RWPE1 (cell line): Measurements from ENCODE around the gene PDLIM7.

Experiments used
- CTCF ChIA-PET: fragments of 350-600 bp; sonication (Branson Sonifier 250); formaldehyde crosslinking; extraction: SDS; loops from one replicate; lab custom pipeline; 2021; lab: Yijun Ruan, JAX
- POLR2A ChIA-PET: fragments of 400-600 bp; formaldehyde crosslinking; extraction: SDS; loops from one replicate; lab custom pipeline; 2020; ENCODE audit warnings: antibody characterized with exemption; ENCODE audit not compliant: low non-redundant PET; lab: Yijun Ruan, JAX
- DNase-seq: peaks from one replicate; pipeline ENCODE4 v3.0.0; 2012; ENCODE audit warnings: low spot score
- H3K27ac ChIP-seq: fragments of 450-650 bp; 2 replicates; pipeline ENCODE4 v1.5.1; 2017
- CTCF ChIP-seq: fragments of 450-650 bp; conservative IDR thresholded peaks from 2 replicates; pipeline ENCODE4 v1.5.1; 2017; ENCODE audit warnings: low read depth, mild to moderate bottlenecking

Gene PDLIM7

GRCh38 chr5:177509381-177509951 is 12.1 kb upstream of the PDLIM7 start, which contains the start of gene DOK3:
Gene DOK3, minus strand, starts transcription at chr5:177509826. Its CDS starts 286 bp downstream, at chr5:177509540.
- no peak for DNase-seq
- H3K27ac ChIP-seq, result peak within 1 kb of the TSS; percentile 33
- no peak for TF ChIP-seq CTCF
- ChIA-PET CTCF (interaction anchor here (0.7 to 2.5 kb wide), 3 partner anchors 8 to 15 kb away, joined by 3 to 13 read pairs (median 3); no protein-coding TSS in a partner anchor), POLR2A (no interaction called here)

GRCh38 chr5:177508837-177509236 is 11.4 kb upstream of the PDLIM7 start:
- ChIA-PET CTCF (interaction anchor here (0.7 to 0.9 kb wide), 2 partner anchors 13 to 15 kb away, joined by 3 read pairs; no protein-coding TSS in a partner anchor), POLR2A (interaction anchor here (0.7 kb wide), 1 partner anchor 11 kb away, joined by 3 read pairs; the partner anchor contains the start of gene PDLIM7)
- peak overlapping the region; percentile 33 for H3K27ac ChIP-seq
- no peak for TF ChIP-seq CTCF
- no peak for DNase-seq

- DNase-seq, result no peak
- ChIA-PET POLR2A (interaction anchor here (0.7 kb wide), 1 partner anchor 11 kb away, joined by 3 read pairs; the partner anchor contains the start of gene PDLIM7), CTCF (interaction anchor here (0.8 to 1.1 kb wide), 2 partner anchors 12 to 104 kb away, joined by 3 to 5 read pairs; no protein-coding TSS in a partner anchor)
- TF ChIP-seq CTCF, result no peak
- peak overlapping the region; percentile 17; the same call in 1 of the 2 replicates for H3K27ac ChIP-seq
These were observed 10.8 kb upstream of the PDLIM7 start for GRCh38 chr5:177508221-177508611.

GRCh38 chr5:177507596-177508220 is 10.3 kb upstream of the PDLIM7 start:
- peak overlapping the region; percentile 17 for H3K27ac ChIP-seq
- no peak for DNase-seq
- TF ChIP-seq CTCF, result no peak
- CTCF ChIA-PET, result interaction anchor here (0.7 to 1.2 kb wide), 5 partner anchors 8 to 681 kb away, joined by 3 to 5 read pairs (median 4); no protein-coding TSS in a partner anchor
- POLR2A ChIA-PET, result no interaction called here

- ChIA-PET POLR2A (no interaction called here), CTCF (interaction anchor here (0.6 to 1.5 kb wide), 8 partner anchors 9 to 682 kb away, joined by 3 to 6 read pairs (median 4); no protein-coding TSS in a partner anchor)
- TF ChIP-seq CTCF, result no peak; the same call in 1 of the 2 replicates
- DNase-seq, result no peak
- H3K27ac ChIP-seq, result peak overlapping the region; percentile 17
These were observed 9.8 kb upstream of the PDLIM7 start for GRCh38 chr5:177507165-177507564.

GRCh38 chr5:177505075-177505474 is 7.7 kb upstream of the PDLIM7 start:
- H3K27ac ChIP-seq, result peak overlapping the region; percentile 82
- no peak for DNase-seq
- TF ChIP-seq CTCF, result no peak
- CTCF ChIA-PET, result interaction anchor here (3.4 kb wide), 1 partner anchor 102 kb away, joined by 14 read pairs; no protein-coding TSS in a partner anchor
- POLR2A ChIA-PET, result interaction anchor here (1.2 kb wide), 1 partner anchor 11 kb away, joined by 7 read pairs; no protein-coding TSS in a partner anchor
